Measurements from ENCODE around the gene TASP1. TPM values are rescaled to one million over a fixed set of nuclear protein-coding genes. Genes with fewer than 3 reads are reported as not detected.

The TASP1 gene
- total and polyA plus RNA-seq, 10 of the 15 experiments (the other 5 are each of a cell fraction or from before 2014, with no cell fraction given), result 7.4 to 17.8 (median 10.5) TPM

DNA sequence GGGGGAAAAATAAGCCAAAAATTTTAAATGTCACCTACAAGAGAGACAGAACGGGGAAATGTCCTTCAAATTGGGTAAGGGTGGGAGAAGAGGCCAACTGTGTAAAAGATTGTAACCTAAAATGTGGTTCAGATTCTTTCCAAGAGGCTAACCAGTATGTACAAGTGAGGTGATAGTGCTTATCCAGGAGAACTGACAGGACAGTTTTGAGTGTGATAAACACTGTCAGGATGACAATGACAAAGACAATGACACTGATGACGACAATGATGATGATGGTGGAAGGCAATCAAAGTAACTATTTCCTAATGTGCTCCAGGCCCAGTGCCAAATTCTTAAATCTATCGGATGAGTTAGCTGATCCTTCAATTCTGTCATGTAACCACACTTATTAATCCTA lies 57.3 kb downstream of the TASP1 start:
- CTCF ChIA-PET, result interaction anchor here (1.8 kb wide), 1 partner anchor 195 kb away, joined by 4 read pairs; no protein-coding TSS in a partner anchor
- 98% methylated on average over 3 of the region's 3 CpGs for WGBS (ENCODE audit: insufficient coverage, insufficient replicate concordance, low lambda C conversion rate, missing lambda C conversion rate)

More for the DNA sequence above, 57.3 kb downstream of the TASP1 start:
- BruUV-seq (replicated peaks), result no TSS peak
- Histone ChIP-seq H2AFZ (ENCODE audit: control insufficient read depth, low read depth, low read length) (no peak overlapping the region), H3K4me3 (no peak overlapping the region), H3K27ac (ENCODE audit: control insufficient read depth, insufficient read depth) (no peak overlapping the region), H3K4me2 (ENCODE audit: control insufficient read depth, insufficient read depth) (no peak overlapping the region), H4K20me1 (ENCODE audit: control insufficient read depth, insufficient read depth) (no peaks in the 10 kb centered on the region), H3K9ac (ENCODE audit: control insufficient read depth, insufficient read depth, low read length) (no peak overlapping the region), H3K27me3 (replicated peaks in 1 of 2; ENCODE audit: control insufficient read depth in 2 of 2, insufficient read depth in 2 of 2, low read length in 1 of 2) (no peaks in the 10 kb centered on the region), H3K4me1 (ENCODE audit: control insufficient read depth, insufficient read depth, low read length) (no peaks in the 10 kb centered on the region), H3K9me3 (replicated peaks; ENCODE audit: control insufficient read depth, insufficient read depth, low read length) (peaks cover 1% of the 10 kb centered on the region; the same call in 2 of the 3 replicates), H3K36me3 (ENCODE audit: control insufficient read depth in 2 of 2, insufficient read depth in 2 of 2, low read length in 1 of 2) (peaks cover 0 to 3% of the 10 kb centered on the region in 2 experiments; a peak in 1 of 4 replicates), H3K79me2 (ENCODE audit: control insufficient read depth, insufficient read depth, low read length) (no peaks in the 10 kb centered on the region)
- RAD21 ChIA-PET (ENCODE audit: unreplicated experiment), result no interaction called here
- POLR2A ChIA-PET, result no interaction called here
- ATAC-seq (no peak), DNase-seq (ENCODE audit: low read depth, low spot score) (no peak), FAIRE-seq (no peak)
- intact Hi-C loops (cut with micrococcal nuclease; ENCODE audit: unreplicated experiment), result no loop called here
- TF ChIP-seq RCOR1 (conservative IDR thresholded peaks at IDR 0.05; ENCODE audit: low read depth, low read length) (no peak), ZBED1 (IDR thresholded peaks at IDR 0.05; ENCODE audit: borderline replicate concordance) (no peak), HDAC6 (IDR thresholded peaks at IDR 0.05; ENCODE audit: unreplicated experiment) (no peak), NFIC (IDR thresholded peaks at IDR 0.05; ENCODE audit: low read depth, low read length) (no peak), TCF3 (IDR thresholded peaks at IDR 0.05; ENCODE audit: borderline replicate concordance, insufficient read depth, low read depth, low read length) (no peak), ZNF207 (IDR thresholded peaks at IDR 0.05; ENCODE audit: borderline replicate concordance) (no peak), ZNF384 (IDR thresholded peaks at IDR 0.05; ENCODE audit: borderline replicate concordance, low read depth, low read length) (no peak), GATAD2B (conservative IDR thresholded peaks at IDR 0.05; ENCODE audit: low read depth) (no peak), EP300 (IDR thresholded peaks at IDR 0.05; ENCODE audit: borderline replicate concordance in 1 of 2, control insufficient read depth in 1 of 2, low read depth in 2 of 2, low read length in 2 of 2) (no peak), ZZZ3 (IDR thresholded peaks at IDR 0.05; ENCODE audit: control insufficient read depth, insufficient read length, low read depth) (no peak), ZNF217 (IDR thresholded peaks at IDR 0.05) (no peak), ZSCAN29 (IDR thresholded peaks at IDR 0.05) (no peak), SIN3A (IDR thresholded peaks at IDR 0.05; ENCODE audit: low read depth, low read length) (no peak), FOXK2 (IDR thresholded peaks at IDR 0.05) (no peak), ASH2L (IDR thresholded peaks at IDR 0.05; ENCODE audit: borderline replicate concordance, low read depth) (no peak)
- TF ChIP-seq, protein P1, sequence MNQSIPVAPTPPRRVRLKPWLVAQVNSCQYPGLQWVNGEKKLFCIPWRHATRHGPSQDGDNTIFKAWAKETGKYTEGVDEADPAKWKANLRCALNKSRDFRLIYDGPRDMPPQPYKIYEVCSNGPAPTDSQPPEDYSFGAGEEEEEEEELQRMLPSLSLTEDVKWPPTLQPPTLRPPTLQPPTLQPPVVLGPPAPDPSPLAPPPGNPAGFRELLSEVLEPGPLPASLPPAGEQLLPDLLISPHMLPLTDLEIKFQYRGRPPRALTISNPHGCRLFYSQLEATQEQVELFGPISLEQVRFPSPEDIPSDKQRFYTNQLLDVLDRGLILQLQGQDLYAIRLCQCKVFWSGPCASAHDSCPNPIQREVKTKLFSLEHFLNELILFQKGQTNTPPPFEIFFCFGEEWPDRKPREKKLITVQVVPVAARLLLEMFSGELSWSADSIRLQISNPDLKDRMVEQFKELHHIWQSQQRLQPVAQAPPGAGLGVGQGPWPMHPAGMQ (IDR thresholded peaks at IDR 0.05; ENCODE audit: borderline replicate concordance), result no peak
- TF ChIP-seq, protein P2, sequence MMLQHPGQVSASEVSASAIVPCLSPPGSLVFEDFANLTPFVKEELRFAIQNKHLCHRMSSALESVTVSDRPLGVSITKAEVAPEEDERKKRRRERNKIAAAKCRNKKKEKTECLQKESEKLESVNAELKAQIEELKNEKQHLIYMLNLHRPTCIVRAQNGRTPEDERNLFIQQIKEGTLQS (IDR thresholded peaks at IDR 0.05; ENCODE audit: borderline replicate concordance, extremely low read depth, low read depth, low read length), result no peak
- TF ChIP-seq, protein P3, sequence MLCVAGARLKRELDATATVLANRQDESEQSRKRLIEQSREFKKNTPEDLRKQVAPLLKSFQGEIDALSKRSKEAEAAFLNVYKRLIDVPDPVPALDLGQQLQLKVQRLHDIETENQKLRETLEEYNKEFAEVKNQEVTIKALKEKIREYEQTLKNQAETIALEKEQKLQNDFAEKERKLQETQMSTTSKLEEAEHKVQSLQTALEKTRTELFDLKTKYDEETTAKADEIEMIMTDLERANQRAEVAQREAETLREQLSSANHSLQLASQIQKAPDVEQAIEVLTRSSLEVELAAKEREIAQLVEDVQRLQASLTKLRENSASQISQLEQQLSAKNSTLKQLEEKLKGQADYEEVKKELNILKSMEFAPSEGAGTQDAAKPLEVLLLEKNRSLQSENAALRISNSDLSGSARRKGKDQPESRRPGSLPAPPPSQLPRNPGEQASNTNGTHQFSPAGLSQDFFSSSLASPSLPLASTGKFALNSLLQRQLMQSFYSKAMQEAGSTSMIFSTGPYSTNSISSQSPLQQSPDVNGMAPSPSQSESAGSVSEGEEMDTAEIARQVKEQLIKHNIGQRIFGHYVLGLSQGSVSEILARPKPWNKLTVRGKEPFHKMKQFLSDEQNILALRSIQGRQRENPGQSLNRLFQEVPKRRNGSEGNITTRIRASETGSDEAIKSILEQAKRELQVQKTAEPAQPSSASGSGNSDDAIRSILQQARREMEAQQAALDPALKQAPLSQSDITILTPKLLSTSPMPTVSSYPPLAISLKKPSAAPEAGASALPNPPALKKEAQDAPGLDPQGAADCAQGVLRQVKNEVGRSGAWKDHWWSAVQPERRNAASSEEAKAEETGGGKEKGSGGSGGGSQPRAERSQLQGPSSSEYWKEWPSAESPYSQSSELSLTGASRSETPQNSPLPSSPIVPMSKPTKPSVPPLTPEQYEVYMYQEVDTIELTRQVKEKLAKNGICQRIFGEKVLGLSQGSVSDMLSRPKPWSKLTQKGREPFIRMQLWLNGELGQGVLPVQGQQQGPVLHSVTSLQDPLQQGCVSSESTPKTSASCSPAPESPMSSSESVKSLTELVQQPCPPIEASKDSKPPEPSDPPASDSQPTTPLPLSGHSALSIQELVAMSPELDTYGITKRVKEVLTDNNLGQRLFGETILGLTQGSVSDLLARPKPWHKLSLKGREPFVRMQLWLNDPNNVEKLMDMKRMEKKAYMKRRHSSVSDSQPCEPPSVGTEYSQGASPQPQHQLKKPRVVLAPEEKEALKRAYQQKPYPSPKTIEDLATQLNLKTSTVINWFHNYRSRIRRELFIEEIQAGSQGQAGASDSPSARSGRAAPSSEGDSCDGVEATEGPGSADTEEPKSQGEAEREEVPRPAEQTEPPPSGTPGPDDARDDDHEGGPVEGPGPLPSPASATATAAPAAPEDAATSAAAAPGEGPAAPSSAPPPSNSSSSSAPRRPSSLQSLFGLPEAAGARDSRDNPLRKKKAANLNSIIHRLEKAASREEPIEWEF (IDR thresholded peaks at IDR 0.05; ENCODE audit: insufficient replicate concordance, low read depth, low read length), result no peak
- SMC1A ChIA-PET (ENCODE audit: uncharacterized antibody, unreplicated experiment), result interaction anchor here (2.0 kb wide), 1 partner anchor 8 kb away, joined by 7 read pairs; no protein-coding TSS in a partner anchor
- in situ Hi-C loops (cut with MboI), result no loop called here

All from GM12878 (cell line).